ENCODE data around the gene HDDC2. TPM values are rescaled to one million over a fixed set of nuclear protein-coding genes. Genes with fewer than 3 reads are reported as not detected.
A peak's percentile ranks its signal among the peaks of the same experiment; 100 is the strongest.

The HDDC2 gene
- total and polyA plus RNA-seq, 9 of the 15 experiments (the other 6 are each of a cell fraction or from before 2014, with no cell fraction given): 194 to 632 (median 294) TPM

GRCh38 chr6:125299257-125299656 lies 2.5 kb downstream of the HDDC2 start:
- Histone ChIP-seq H3K9me1 (ENCODE audit: control insufficient read depth, insufficient read depth, low read length) (peaks cover 4% of the 10 kb centered on the region), H3K36me3 (ENCODE audit: control insufficient read depth, insufficient read depth, low read length) (peaks cover 63% of the 10 kb centered on the region), H3K4me2 (ENCODE audit: insufficient read depth, low read length) (peak overlapping the region; percentile 80), H3K9ac (ENCODE audit: insufficient read depth in 1 of 2, low read depth in 2 of 2, low read length in 2 of 2) (peak overlapping the region; percentile 59 to 81; a peak in 3 of 4 replicates), H4K20me1 (replicated peaks; ENCODE audit: control insufficient read depth, insufficient read depth, low read length) (peaks cover 4% of the 10 kb centered on the region; the same call in 1 of the 2 replicates), H3K79me2 (ENCODE audit: control insufficient read depth, insufficient read depth, low read length) (peaks cover 77% of the 10 kb centered on the region), H3K27ac (ENCODE audit: extremely low read depth, low read depth, low read length) (peak overlapping the region; percentile 96; the same call in 1 of the 3 replicates), H3K9me3 (replicated peaks; ENCODE audit: control insufficient read depth, insufficient read depth, low read depth, low read length) (0 out of 2 replicates have a peak, but pooled peaks cover under 1% of the 10 kb centered on the region), H3K4me1 (replicated peaks in 1 of 2; ENCODE audit: control insufficient read depth in 2 of 2, insufficient read depth in 2 of 2, low read length in 2 of 2) (peaks cover 11 to 53% of the 10 kb centered on the region in 2 experiments), H2AFZ (ENCODE audit: low read depth, low read length) (no peak overlapping the region), H3K4me3 (peak overlapping the region; percentile 80; the same call in 1 of the 2 replicates), H3K27me3 (ENCODE audit: control insufficient read depth in 2 of 2, insufficient read depth in 2 of 2, low read length in 2 of 2) (no peaks in the 10 kb centered on the region)
- intact Hi-C loops (cut with micrococcal nuclease): no loop called here
- no TSS peak for BruUV-seq (replicated peaks)
- CTCF ChIA-PET (ENCODE audit: low intra/inter-chr PET ratio): no interaction called here
- in situ Hi-C loops (cut with MboI): no loop called here
- POLR2A ChIA-PET: interaction anchor here (1.2 kb wide), 1 partner anchor 9 kb away, joined by 5 read pairs; no protein-coding TSS in a partner anchor
- DNase-seq (ENCODE audit: extremely low read depth in 1 of 4, low spot score in 3 of 4): no peak
- ATAC-seq: no peak
- FAIRE-seq: no peak
- WGBS (ENCODE audit: insufficient coverage, low coverage, missing lambda C conversion rate): 61% methylated on average over 3 of the region's 3 CpGs
- peak; percentile 46; the same call in 1 of the 2 replicates for TF ChIP-seq SPI1 (IDR thresholded peaks at IDR 0.05; ENCODE audit: borderline replicate concordance, low read depth, low read length)
- 0 out of 2 replicates have a peak, but pooled peaks have one; percentile 16 for TF ChIP-seq ETV1 (tag; conservative IDR thresholded peaks at IDR 0.05; ENCODE audit: low read depth)
- TF ChIP-seq PHB (CRISPR knock-in tag; IDR thresholded peaks at IDR 0.05): no peak

DNA sequence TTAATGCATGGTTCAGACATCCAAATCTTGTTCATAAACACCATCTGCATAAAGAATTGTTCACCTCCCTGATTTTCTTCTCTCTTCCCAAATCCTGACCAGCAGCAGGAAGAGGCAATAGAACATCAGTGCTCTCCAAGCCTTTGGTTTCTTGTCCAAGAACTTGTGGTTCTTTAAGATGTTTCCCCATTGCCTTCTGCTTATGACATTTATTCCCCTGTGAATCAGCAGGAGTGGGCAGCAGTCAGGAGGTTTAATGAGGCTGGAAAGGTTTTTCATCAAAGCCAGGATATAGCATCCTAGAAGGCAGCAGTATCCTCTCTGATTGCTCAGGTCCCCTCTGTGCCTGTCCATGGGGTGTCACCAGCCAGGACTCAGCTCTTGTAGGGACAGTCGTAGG lies 5.3 kb downstream of the HDDC2 start:
- Histone ChIP-seq H3K9me1 (ENCODE audit: control insufficient read depth, insufficient read depth, low read length) (peaks cover 4% of the 10 kb centered on the region), H3K9ac (ENCODE audit: insufficient read depth in 1 of 2, low read depth in 2 of 2, low read length in 2 of 2) (no peak overlapping the region), H3K4me2 (ENCODE audit: insufficient read depth, low read length) (peak overlapping the region; percentile 1; the same call in 1 of the 2 replicates), H2AFZ (ENCODE audit: low read depth, low read length) (no peak overlapping the region), H3K27me3 (ENCODE audit: control insufficient read depth in 2 of 2, insufficient read depth in 2 of 2, low read length in 2 of 2) (no peaks in the 10 kb centered on the region), H3K4me1 (replicated peaks in 1 of 2; ENCODE audit: control insufficient read depth in 2 of 2, insufficient read depth in 2 of 2, low read length in 2 of 2) (peaks cover 1 to 37% of the 10 kb centered on the region in 2 experiments; a peak in 3 of 5 replicates), H3K79me2 (ENCODE audit: control insufficient read depth, insufficient read depth, low read length) (peaks cover 94% of the 10 kb centered on the region), H3K36me3 (ENCODE audit: control insufficient read depth, insufficient read depth, low read length) (peaks cover 91% of the 10 kb centered on the region), H3K27ac (ENCODE audit: extremely low read depth, low read depth, low read length) (no peak overlapping the region), H3K4me3 (no peak overlapping the region), H4K20me1 (replicated peaks; ENCODE audit: control insufficient read depth, insufficient read depth, low read length) (peaks cover 4% of the 10 kb centered on the region; the same call in 1 of the 2 replicates), H3K9me3 (replicated peaks; ENCODE audit: control insufficient read depth, insufficient read depth, low read depth, low read length) (no peaks in the 10 kb centered on the region)
- WGBS (ENCODE audit: insufficient coverage, low coverage, missing lambda C conversion rate): 80% methylated on average over 1 of the region's 1 CpG
- CTCF ChIA-PET (ENCODE audit: low intra/inter-chr PET ratio): no interaction called here
- FAIRE-seq: no peak
- in situ Hi-C loops (cut with MboI) (no loop called here), intact Hi-C loops (cut with micrococcal nuclease) (no loop called here)
- no peak for ATAC-seq
- DNase-seq (ENCODE audit: extremely low read depth in 1 of 4, low spot score in 3 of 4): no peak
- POLR2A ChIA-PET: no interaction called here
- no TSS peak for BruUV-seq (replicated peaks)
- TF ChIP-seq HIVEP1 (CRISPR knock-in tag; IDR thresholded peaks at IDR 0.05) (no peak), CREB3L1 (IDR thresholded peaks at IDR 0.05; ENCODE audit: borderline replicate concordance, low read depth) (no peak), MED1 (CRISPR knock-in tag; IDR thresholded peaks at IDR 0.05; ENCODE audit: borderline replicate concordance) (no peak), JUN (IDR thresholded peaks at IDR 0.05; ENCODE audit: borderline replicate concordance, low read depth, low read length) (no peak), JUN (CRISPR knock-in tag; IDR thresholded peaks at IDR 0.05; ENCODE audit: borderline replicate concordance) (no peak), ELF2 (CRISPR knock-in tag; IDR thresholded peaks at IDR 0.05) (no peak), PTRF (tag; IDR thresholded peaks at IDR 0.05) (no peak), CCNT2 (IDR thresholded peaks at IDR 0.05; ENCODE audit: borderline replicate concordance, extremely low read depth, insufficient read length, low read depth, low read length) (no peak), DACH1 (IDR thresholded peaks at IDR 0.05; ENCODE audit: partially characterized antibody) (no peak)
- TF ChIP-seq, protein P1, sequence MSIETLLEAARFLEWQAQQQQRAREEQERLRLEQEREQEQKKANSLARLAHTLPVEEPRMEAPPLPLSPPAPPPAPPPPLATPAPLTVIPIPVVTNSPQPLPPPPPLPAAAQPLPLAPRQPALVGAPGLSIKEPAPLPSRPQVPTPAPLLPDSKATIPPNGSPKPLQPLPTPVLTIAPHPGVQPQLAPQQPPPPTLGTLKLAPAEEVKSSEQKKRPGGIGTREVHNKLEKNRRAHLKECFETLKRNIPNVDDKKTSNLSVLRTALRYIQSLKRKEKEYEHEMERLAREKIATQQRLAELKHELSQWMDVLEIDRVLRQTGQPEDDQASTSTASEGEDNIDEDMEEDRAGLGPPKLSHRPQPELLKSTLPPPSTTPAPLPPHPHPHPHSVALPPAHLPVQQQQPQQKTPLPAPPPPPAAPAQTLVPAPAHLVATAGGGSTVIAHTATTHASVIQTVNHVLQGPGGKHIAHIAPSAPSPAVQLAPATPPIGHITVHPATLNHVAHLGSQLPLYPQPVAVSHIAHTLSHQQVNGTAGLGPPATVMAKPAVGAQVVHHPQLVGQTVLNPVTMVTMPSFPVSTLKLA (conservative IDR thresholded peaks at IDR 0.05): no peak
